NCI-H146 (cell line): ENCODE measurements around the gene RBM12.

Source experiments
- DNase-seq: peaks from one replicate; lab custom pipeline; 2025; lab: John Stamatoyannopoulos, UW

Gene RBM12

GRCh38 chr20:35653893-35654292 lies 10.8 kb downstream of the RBM12 start:
- DNase-seq, result no peak

DNA sequence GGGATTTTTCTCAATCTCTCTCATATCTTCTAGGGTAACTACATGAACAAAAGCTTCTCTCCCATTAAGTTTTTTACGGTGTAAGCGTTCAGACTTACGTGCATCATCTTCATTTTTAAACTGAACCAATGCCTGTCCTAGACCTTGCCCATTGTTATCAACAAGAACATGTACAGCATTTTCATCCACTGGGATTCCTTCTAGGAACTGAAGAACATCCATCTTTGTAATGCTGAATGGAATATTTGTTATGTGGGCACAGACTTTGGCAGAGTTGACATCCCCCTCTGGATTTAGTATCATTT lies 11.3 kb downstream of the RBM12 start:
- no peak for DNase-seq

GRCh38 chr20:35652641-35653429 lies 11.9 kb downstream of the RBM12 start:
- DNase-seq, result no peak

DNA sequence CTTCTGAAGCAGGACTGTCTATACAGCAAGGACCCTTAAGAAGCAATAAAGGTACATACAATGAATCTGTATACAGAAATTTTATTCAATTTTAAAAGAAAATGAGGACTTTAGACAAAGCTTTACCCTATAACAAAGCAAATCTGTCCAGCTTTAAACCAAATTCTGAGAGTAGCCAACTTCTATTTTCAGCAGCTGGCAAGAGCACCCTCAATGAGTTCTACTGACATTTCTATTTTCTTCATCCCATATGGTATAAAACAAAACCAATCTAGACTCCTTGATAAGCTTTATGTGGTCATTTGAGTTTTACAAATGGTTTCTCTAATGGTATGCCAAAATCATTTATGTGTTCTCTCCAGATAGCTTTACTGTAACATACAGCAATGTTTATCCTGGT lies 12.7 kb downstream of the RBM12 start:
- no peak for DNase-seq

- DNase-seq, result no peak
Measured at GRCh38 chr20:35650632-35651031, 14.1 kb downstream of the RBM12 start.

DNA sequence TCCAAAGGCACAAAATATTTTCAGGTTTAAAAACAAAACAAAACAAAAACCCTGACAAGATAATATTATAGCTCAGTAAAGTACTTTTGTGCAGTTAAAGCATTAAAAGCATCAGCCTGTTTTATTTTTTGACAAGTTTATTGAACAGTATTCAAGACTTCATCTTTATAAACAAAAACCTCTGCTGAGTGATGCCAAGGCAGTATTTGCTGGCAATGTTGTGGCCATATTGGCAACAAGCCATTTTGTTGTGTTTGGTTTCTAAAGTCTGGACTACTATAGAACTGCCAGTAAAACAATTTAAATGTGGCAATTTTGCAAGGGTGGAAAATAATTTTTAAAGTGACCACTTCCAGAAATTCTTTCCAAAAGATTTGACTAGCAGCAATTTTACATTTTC lies 15.9 kb downstream of the RBM12 start:
- no peak for DNase-seq

GRCh38 chr20:35644806-35645205 lies 19.9 kb downstream of the RBM12 start:
- DNase-seq, result no peak

DNA sequence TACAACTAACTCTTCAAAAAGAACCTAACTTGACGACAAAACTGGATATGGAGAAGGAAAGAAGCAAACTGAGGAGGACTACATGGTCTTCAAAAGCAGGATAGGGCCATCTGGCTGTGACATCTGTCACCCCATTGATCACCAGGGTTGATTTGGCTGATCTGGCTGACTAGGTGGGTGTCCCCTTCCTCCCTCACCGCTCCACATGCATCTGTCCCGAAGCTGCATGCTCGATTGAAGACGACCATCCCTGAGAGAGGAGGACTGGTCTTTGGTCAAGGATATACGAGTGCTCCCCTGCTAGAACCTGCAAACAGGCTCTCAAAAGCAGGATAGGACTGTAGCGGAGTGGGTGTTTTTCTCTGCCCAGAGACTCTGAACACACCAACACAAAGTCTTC lies 21.7 kb downstream of the RBM12 start:
- DNase-seq, result no peak

DNA sequence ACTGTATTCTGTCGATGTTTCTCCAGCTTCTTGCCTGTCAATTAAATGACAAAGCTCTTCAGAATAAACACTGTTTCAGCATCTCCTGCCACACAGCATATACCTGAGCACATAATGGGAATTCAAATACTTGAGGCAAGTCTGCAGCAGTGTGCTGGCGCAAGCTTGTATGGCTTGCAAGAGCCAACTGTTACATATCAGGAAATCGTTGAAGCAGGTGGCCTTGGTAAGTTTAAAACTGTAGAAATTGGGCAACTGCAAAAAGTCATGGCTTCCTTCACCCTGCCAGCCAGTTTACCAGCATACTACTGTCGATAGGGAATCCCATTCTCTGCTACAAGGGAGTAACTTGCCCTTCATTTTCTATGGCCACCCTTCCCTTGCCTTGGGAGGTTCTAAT lies 23.0 kb downstream of the RBM12 start:
- DNase-seq, result no peak

DNA sequence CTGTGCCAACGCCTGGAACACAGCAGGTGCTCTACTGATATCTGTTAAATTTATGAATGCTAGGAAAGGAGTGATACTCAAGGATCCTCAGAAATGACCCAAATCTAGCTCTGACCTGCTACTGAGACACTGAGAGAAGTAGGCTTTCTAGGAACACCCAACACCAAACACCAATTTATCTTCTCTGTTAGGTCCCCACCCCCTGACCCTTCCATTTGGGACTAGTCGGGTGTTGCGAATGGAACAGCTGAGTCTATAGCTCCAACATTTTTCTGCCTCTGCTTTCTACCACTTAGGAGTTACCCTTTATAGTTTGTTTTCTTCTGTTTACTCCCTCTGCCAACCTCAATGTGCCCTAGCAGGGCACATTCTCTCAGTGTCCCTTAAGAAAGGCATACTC lies 24.0 kb downstream of the RBM12 start:
- DNase-seq, result no peak

DNA sequence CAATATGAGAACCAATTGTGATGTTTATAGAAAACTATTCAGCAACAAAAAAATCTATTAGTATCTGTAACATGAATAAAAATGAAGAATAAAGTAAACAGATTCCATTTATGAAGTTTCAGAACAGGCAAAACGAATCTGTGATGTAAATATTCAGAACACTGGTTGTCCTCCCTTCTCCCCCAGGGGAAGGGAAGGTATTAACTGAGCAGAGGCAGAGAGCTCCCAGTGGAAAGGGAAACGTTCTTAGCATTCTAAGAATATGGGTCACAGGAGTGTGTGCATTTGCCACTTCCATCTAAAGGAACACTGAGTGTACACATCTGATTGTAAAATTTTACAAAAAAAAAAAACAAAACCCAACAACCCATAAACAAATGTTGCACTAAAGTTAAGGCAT lies 25.9 kb downstream of the RBM12 start:
- DNase-seq, result no peak

GRCh38 chr20:35637276-35637675 lies 27.4 kb downstream of the RBM12 start:
- DNase-seq, result no peak

- no peak for DNase-seq
Measured at GRCh38 chr20:35636095-35636494, 28.6 kb downstream of the RBM12 start.

DNA sequence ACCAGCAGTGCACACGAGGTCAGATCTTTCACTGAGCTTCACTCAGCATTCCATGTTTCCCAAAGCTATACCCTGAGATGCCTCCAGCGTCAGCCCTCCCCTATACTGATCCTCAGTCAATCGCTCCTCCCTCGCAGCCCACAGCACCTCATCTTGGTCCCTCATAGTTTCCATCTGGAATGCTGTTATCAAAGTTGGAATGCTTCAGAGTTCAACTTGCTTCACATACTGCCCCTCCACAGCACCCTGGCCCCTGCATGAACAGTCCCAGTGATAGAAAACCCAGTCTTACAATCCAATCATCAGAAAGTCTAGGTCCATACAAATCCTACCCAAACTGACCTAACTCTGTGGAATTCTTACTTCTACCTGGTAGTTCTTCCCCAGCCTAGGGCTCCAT lies 29.0 kb downstream of the RBM12 start:
- DNase-seq, result no peak

GRCh38 chr20:35632539-35633115 lies 32.1 kb downstream of the RBM12 start:
- no peak for DNase-seq

- no peak for DNase-seq
Measured at GRCh38 chr20:35630636-35631035, 34.1 kb downstream of the RBM12 start.

DNA sequence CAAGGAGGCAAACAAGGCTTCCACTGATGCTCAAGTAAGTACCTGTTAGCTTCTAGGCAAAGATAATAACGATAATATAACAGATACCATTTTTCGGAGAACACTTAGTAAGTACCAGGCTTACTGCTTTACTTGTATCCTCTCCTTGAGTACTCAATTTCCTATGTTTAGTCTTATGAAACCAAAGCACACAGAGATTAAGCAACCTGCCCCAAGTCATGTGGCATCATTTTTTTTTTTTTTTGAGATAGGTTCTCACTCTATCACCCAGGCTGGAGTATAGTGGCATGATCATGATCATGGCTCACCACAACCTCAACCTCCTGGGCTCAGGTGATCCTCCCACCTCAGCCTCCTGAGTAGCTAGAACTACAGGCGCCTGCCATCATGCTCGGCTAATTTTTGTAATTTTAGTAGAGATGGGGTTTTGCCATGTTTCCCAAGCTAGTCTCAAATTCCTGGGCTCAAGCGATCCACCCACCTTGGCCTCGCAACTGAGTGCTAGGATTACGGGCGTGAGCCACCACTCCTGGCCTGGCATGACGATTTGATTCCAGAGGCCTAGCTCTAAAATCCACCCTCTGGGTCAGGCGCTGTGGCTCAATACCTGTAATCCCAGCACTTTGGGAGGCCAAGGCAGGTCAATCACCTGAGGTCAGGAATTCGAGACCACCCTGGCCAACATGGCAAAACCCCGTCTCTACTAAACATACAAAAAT lies 35.1 kb downstream of the RBM12 start:
- DNase-seq, result no peak

GRCh38 chr20:35627121-35627520 lies 37.6 kb downstream of the RBM12 start:
- DNase-seq, result no peak

GRCh38 chr20:35626386-35627001 lies 38.2 kb downstream of the RBM12 start:
- no peak for DNase-seq

GRCh38 chr20:35625584-35626385 lies 38.9 kb downstream of the RBM12 start:
- no peak for DNase-seq

DNA sequence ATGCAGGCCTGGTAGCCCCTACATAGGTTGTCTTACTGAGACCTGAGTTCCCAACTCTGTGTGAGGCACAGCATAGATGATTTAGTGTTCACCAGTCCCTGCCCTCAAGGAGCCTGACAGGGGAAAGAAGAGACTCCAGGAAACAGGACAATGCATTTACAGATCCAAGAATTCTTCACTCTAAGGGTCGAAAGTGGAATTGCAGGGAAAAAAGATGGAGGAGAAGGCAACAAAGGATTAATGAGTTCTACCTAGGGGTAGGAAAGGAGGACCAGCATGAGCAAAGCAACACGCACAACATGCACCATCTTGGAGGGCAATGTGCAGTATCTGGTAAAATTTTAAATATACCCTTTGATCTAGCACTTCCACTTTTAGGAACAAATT lies 43.1 kb downstream of the RBM12 start:
- DNase-seq, result no peak

DNA sequence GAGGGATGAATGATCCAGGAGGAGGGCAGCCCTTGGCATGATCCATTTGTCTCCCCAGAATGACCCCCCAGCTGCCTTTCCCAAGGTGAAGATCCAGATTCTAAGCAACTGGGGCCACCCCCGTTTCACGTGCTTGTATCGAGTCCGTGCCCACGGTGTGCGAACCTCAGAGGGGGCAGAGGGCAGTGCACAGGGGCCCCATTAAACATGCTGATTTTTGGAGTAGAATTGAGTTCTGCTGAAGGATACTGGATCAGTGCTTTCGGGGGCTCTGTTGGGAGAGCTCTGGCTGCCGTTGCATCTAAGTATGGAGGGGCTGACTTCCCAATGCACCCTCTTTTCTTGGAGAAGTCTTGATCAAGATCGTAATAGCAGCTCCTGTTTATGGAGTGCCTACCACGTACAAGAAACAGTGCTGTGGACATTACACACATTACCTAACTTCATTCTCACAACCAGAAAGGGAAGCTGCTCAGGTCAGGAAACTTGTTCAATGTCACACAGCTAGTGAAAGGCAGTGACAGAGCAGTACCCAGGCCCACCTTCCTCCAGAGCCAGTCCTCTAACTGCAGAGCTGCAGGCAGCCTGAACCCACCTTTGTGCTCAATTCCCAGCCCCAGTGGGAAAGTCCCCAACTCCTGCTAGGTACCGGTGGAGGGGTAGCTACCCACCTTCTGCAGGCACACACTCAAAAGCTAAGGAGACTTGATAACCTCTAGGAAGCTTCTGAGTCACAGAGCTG lies 43.7 kb downstream of the RBM12 start:
- no peak for DNase-seq
